ENCODE measurements around the gene RHCG.
A peak's percentile ranks its signal among the peaks of the same experiment; 100 is the strongest.

RHCG gene

DNA sequence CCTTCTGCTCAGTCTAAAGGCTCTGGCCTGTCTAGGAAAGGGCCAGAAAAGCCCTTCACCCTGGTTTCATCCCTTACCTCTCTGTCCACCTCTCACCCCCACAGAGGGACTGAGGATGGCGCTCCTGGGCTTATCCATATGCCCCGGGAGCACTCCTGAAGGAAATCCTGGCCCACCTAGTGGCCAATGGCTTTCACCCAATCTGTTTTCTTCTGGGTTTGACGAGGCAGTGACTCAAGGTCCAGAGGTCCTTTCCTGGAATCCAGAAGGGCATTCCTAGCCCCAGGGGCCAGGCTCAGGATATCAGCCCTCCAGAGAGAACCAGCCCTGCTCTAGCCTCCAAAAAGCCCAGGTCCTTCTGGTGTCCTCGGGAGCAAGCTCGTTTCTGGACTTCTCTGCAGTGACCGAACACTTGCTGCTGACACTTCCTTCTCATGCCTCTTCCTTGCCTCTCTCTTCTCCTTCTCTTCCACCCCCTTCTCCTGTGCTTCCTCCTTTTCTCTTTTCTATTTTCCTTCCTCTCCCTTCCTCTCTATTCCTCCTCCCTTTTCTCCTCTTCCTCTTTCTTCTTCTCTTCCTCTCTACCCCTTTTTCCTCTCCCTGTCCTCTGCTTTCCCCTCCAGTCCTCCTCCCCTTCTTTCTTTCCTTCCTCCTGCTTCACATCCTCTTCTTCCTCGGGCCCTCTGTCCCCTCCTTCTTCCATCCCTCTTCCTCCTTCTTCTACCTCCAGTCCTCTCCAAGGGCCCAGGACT, 59.6 kb downstream of the RHCG start:
- POLR2A ChIA-PET (ENCODE audit: low non-redundant PET) = no interaction called here
- no peak overlapping the region for H3K27ac ChIP-seq
- TF ChIP-seq, protein P1, sequence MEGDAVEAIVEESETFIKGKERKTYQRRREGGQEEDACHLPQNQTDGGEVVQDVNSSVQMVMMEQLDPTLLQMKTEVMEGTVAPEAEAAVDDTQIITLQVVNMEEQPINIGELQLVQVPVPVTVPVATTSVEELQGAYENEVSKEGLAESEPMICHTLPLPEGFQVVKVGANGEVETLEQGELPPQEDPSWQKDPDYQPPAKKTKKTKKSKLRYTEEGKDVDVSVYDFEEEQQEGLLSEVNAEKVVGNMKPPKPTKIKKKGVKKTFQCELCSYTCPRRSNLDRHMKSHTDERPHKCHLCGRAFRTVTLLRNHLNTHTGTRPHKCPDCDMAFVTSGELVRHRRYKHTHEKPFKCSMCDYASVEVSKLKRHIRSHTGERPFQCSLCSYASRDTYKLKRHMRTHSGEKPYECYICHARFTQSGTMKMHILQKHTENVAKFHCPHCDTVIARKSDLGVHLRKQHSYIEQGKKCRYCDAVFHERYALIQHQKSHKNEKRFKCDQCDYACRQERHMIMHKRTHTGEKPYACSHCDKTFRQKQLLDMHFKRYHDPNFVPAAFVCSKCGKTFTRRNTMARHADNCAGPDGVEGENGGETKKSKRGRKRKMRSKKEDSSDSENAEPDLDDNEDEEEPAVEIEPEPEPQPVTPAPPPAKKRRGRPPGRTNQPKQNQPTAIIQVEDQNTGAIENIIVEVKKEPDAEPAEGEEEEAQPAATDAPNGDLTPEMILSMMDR (conservative IDR thresholded peaks at IDR 0.05; ENCODE audit: low read depth) = no peak
- no peak for DNase-seq (ENCODE audit: low spot score)
- CTCF ChIA-PET = interaction anchor here (4.1 kb wide), 1 partner anchor 78 kb away, joined by 23 read pairs; no protein-coding TSS in a partner anchor

DNA sequence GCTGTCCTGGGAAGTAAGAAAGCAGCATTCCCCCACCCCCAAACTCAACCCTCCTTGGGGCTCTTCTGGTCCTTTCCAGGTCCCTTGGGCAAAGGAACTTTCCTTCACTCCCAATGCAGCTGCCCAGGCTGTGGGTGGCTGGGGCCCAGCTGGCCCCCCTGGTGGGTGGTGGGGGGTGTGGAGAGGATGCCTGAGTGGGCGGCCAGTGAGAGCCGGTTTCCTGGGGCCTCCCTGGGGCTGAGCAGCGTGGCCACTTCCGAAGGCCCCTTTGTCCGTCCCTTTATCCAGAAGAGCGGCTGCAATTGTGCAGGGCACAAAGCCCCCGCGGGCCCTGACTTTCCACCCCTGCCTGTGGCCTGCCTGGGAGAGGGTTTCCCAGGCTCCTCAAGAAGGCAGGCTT, 61.0 kb downstream of the RHCG start:
- CTCF ChIA-PET = interaction anchor here (1.4 to 3.0 kb wide), 3 partner anchors 8 to 77 kb away, joined by 3 to 19 read pairs (median 11); no protein-coding TSS in a partner anchor
- DNase-seq (ENCODE audit: low spot score) = no peak
- H3K27ac ChIP-seq = no peak overlapping the region
- POLR2A ChIA-PET (ENCODE audit: low non-redundant PET) = no interaction called here
- TF ChIP-seq, protein P1 (conservative IDR thresholded peaks at IDR 0.05; ENCODE audit: low read depth) = no peak

DNA sequence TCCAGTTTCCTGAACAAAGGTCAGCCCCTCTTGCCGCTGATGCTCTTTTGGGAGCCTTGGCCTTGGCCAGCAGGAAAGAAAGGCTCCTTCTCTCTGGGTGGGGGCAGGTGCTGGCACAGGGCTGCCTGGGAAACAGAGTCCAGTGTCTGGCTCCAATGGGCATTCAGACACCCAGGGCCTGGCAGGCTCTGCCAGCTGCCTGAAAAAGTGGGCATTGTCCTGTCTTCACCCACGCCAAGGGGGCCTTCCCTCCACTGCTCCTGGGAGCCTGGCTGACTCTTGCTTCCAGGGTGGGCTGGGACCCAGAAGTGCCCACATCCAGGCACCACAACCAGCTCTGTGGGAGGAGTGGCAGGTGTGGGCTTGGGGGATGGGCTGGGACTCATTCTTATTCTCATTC, 62.7 kb downstream of the RHCG start:
- H3K27ac ChIP-seq = no peak overlapping the region
- TF ChIP-seq, protein P1 (conservative IDR thresholded peaks at IDR 0.05; ENCODE audit: low read depth) = no peak
- DNase-seq (ENCODE audit: low spot score) = no peak
- ChIA-PET POLR2A (ENCODE audit: low non-redundant PET) (no interaction called here), CTCF (interaction anchor here (0.7 to 3.0 kb wide), 4 partner anchors 9 to 75 kb away, joined by 4 to 19 read pairs (median 8); no protein-coding TSS in a partner anchor)

DNA sequence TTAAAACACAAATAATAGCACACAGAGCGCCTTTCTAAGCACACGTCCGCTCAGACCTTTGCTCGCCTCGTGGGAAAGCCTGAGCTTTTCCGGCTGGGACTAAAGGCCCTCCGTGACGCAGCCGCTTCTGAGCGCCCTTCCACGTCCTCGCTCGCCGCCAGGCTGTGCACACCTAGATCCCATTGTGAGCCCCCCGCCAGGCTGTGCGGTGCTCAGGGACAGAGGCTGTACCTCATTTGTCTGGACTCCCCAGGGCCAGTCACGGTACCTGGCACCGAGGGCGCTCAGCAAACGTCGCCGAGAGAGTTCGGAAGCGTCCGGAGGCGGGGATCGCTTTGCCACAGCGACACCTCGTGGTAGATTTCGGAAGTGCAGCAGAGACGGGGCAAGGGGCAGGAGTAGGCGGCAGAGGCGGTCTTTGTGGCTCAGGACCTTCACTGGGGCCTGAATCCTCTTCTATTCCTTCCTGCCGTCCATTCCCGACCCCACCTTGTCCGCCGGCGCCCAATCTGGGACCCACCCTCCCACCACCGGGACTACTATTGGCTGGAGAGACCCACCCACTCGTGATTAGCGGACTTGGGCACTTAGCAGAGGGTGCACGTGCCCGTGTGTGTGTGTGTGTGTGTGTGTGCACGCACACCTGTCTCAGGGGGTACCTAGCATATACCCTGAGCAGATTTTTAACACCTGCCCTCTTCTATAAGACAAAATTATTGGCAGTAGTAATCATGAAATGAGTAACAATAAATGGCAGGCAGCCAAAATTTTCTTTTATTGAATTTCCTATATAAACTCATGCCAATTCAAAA, 65.6 kb downstream of the RHCG start:
- TF ChIP-seq, protein P1 (conservative IDR thresholded peaks at IDR 0.05; ENCODE audit: low read depth) = peak; percentile 98
- CTCF ChIA-PET = interaction anchor here (0.5 to 2.3 kb wide), 12 partner anchors 9 to 97 kb away, joined by 3 to 38 read pairs (median 3); no protein-coding TSS in a partner anchor
- POLR2A ChIA-PET (ENCODE audit: low non-redundant PET) = no interaction called here
- DNase-seq (ENCODE audit: low spot score) = peak; percentile 88
- H3K27ac ChIP-seq = no peak overlapping the region

DNA sequence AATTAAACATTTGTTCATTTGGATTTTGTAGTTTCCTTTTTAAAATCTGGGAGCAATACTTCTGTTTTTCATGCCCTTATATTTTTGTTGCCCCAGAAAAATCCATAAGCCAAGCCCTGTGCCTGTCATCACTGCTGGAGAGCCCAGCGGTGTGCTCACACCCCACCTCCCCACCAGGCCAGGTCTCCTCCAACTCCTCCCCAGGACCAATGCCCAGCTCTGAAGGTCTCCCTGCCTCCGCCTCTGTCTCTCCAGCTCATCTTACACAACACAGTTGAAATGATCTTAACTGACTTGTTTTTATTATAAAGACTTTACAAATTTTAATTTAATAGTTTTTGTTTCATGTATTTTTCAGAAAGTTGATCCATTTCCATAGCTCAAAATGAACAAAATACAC, 66.4 kb downstream of the RHCG start:
- no peak overlapping the region for H3K27ac ChIP-seq
- no peak for DNase-seq (ENCODE audit: low spot score)
- POLR2A ChIA-PET (ENCODE audit: low non-redundant PET) = no interaction called here
- TF ChIP-seq, protein P1 (conservative IDR thresholded peaks at IDR 0.05; ENCODE audit: low read depth) = no peak
- CTCF ChIA-PET = interaction anchor here (0.5 to 2.3 kb wide), 12 partner anchors 10 to 96 kb away, joined by 3 to 38 read pairs (median 3); no protein-coding TSS in a partner anchor

DNA sequence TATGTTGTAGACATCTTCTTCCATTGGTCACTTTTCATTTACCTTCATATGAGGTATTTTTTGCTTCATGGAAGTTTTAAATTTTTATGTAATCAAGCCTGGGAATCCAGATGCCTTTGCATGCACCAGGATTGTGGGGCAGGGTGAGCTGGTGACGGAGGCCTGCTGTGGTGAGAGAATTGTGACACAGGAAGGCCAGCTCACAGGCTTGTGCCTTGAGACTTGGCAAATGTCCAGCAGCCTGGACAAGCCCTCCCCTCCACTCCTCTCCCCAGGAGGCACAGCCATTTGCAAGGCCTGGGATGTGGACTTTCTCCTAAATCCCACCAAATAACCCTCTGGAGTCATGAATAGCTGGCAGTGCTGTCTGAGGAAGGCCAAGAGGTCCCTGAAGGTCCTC, 67.4 kb downstream of the RHCG start:
- no peak overlapping the region for H3K27ac ChIP-seq
- DNase-seq (ENCODE audit: low spot score) = no peak
- TF ChIP-seq, protein P1 (conservative IDR thresholded peaks at IDR 0.05; ENCODE audit: low read depth) = no peak
- POLR2A ChIA-PET (ENCODE audit: low non-redundant PET) = no interaction called here
- CTCF ChIA-PET = interaction anchor here (0.6 to 2.3 kb wide), 7 partner anchors 9 to 719 kb away, joined by 3 to 27 read pairs (median 4); no protein-coding TSS in a partner anchor

All from RWPE1 (cell line).